Measurements from ENCODE around the gene HHIP. TPM values are rescaled to one million over a fixed set of nuclear protein-coding genes. Genes with fewer than 3 reads are reported as not detected.

The HHIP gene
- total and polyA plus RNA-seq, 9 of the 15 experiments (the other 6 are each of a cell fraction or from before 2014, with no cell fraction given): 0.09 TPM; not detected in 8

GRCh38 chr4:144732584-144733428 is 86.8 kb downstream of the HHIP start (continued):
- TF ChIP-seq HNRNPLL (IDR thresholded peaks at IDR 0.05; ENCODE audit: low read depth, low read length, poor library complexity, severe bottlenecking) (no peak), BRD4 (IDR thresholded peaks at IDR 0.05) (no peak)

GRCh38 chr4:144733566-144733965 is 87.6 kb downstream of the HHIP start:
- H3K9me1 ChIP-seq (ENCODE audit: control insufficient read depth, insufficient read depth, low read length): no peaks in the 10 kb centered on the region
- H3K9me3 ChIP-seq (replicated peaks; ENCODE audit: control insufficient read depth, insufficient read depth, low read depth, low read length): no peaks in the 10 kb centered on the region
- no peaks in the 10 kb centered on the region for H4K20me1 ChIP-seq (replicated peaks; ENCODE audit: control insufficient read depth, insufficient read depth, low read length)
- no peak overlapping the region for H3K4me2 ChIP-seq (ENCODE audit: insufficient read depth, low read length)
- H3K4me1 ChIP-seq (replicated peaks in 1 of 2; ENCODE audit: control insufficient read depth in 2 of 2, insufficient read depth in 2 of 2, low read length in 2 of 2): no peaks in the 10 kb centered on the region
- in situ Hi-C loops (cut with MboI) (no loop called here), intact Hi-C loops (cut with micrococcal nuclease) (no loop called here)
- TF ChIP-seq RHOXF2B (CRISPR knock-in tag; conservative IDR thresholded peaks at IDR 0.05) (no peak), CBFB (CRISPR knock-in tag; IDR thresholded peaks at IDR 0.05) (no peak), XRCC3 (IDR thresholded peaks at IDR 0.05) (no peak), FIP1L1 (IDR thresholded peaks at IDR 0.05; ENCODE audit: low read depth, low read length, poor library complexity, severe bottlenecking) (no peak), JUN (IDR thresholded peaks at IDR 0.05; ENCODE audit: borderline replicate concordance, low read depth, low read length) (no peak), JUN (CRISPR knock-in tag; IDR thresholded peaks at IDR 0.05; ENCODE audit: borderline replicate concordance) (no peak), ZNF140 (CRISPR knock-in tag; IDR thresholded peaks at IDR 0.05) (no peak), ETV5 (CRISPR knock-in tag; IDR thresholded peaks at IDR 0.05; ENCODE audit: low read depth) (no peak), RAD51 (IDR thresholded peaks at IDR 0.05; ENCODE audit: borderline replicate concordance, low read depth) (no peak), MCM5 (IDR thresholded peaks at IDR 0.05; ENCODE audit: low read depth) (no peak), NR2C2 (CRISPR knock-in tag; IDR thresholded peaks at IDR 0.05) (no peak), NR2C2 (tag; IDR thresholded peaks at IDR 0.05) (no peak), HSF4 (CRISPR knock-in tag; IDR thresholded peaks at IDR 0.05; ENCODE audit: borderline replicate concordance) (no peak), UBTF (IDR thresholded peaks at IDR 0.05; ENCODE audit: borderline replicate concordance in 1 of 2, low read depth in 2 of 2, low read length in 2 of 2) (no peak), ZNF436 (CRISPR knock-in tag; IDR thresholded peaks at IDR 0.05) (no peak), PHB (CRISPR knock-in tag; IDR thresholded peaks at IDR 0.05) (no peak), SIRT6 (IDR thresholded peaks at IDR 0.05; ENCODE audit: low read depth, low read length) (no peak), E2F1 (CRISPR knock-in tag; IDR thresholded peaks at IDR 0.05) (no peak)
- ATAC-seq: no peak
- no peak for DNase-seq (ENCODE audit: extremely low read depth in 1 of 4, low spot score in 3 of 4)
- H2AFZ ChIP-seq (ENCODE audit: low read depth, low read length): no peak overlapping the region
- no peak overlapping the region for H3K27ac ChIP-seq (ENCODE audit: extremely low read depth, low read depth, low read length)
- BruUV-seq (replicated peaks): no TSS peak
- H3K36me3 ChIP-seq (ENCODE audit: control insufficient read depth, insufficient read depth, low read length): no peaks in the 10 kb centered on the region
- H3K9ac ChIP-seq (ENCODE audit: insufficient read depth in 1 of 2, low read depth in 2 of 2, low read length in 2 of 2): no peak overlapping the region
- POLR2A ChIA-PET: no interaction called here
- no peaks in the 10 kb centered on the region for H3K27me3 ChIP-seq (ENCODE audit: control insufficient read depth in 2 of 2, insufficient read depth in 2 of 2, low read length in 2 of 2)
- FAIRE-seq: no peak
- no peak overlapping the region for H3K4me3 ChIP-seq
- no peaks in the 10 kb centered on the region for H3K79me2 ChIP-seq (ENCODE audit: control insufficient read depth, insufficient read depth, low read length)
- WGBS (ENCODE audit: insufficient coverage, low coverage, missing lambda C conversion rate): 0% methylated on average over 2 of the region's 2 CpGs
- CTCF ChIA-PET (ENCODE audit: low intra/inter-chr PET ratio): no interaction called here
